ENCODE results near the gene PGBD4.
A peak's percentile ranks its signal among the peaks of the same experiment; 100 is the strongest.

Gene PGBD4

DNA sequence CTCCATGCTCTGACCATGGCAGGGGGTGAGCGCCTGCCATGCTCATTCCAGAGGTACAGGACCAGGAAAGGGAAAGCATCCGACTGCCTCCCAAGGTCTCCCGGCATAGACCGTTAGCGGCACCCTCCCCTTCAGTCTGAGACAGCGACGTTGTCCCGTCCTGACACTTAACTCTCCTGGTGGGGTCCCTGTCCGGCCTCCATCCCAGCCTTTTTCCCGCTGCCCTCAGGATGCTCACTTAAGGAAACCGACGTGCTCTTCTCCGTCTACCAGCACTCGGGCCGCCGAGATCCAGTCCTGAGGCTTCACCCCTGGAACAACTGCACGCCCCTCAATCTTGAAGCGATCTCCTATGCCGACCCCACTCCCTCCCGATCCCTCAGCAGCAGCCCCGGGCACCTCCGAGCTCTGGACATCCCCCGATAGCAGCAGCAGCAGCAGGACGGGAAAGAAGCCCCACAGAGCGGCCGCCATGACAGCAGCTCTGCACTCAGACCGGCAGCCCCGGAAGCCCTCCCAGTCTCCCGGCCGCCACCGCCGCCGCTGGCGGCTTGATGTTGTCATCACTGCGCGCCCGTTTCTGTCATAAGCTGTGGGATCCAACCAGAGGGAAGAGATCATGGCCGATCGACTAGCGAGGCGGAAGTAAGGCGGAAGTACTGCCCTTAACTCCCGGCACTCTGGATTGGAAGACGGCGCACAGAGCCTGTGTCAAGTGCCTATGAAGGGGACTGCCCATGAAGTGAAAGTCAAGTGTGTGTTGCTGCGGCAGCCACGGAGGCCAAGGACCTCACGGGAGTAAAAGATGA, at the start of gene PGBD4, which contains the start of gene EMC7:
Gene PGBD4 (plus strand): TSS at position 718 of the 809 bp plus-strand sequence. CDS start 449 bp downstream, outside the sequence.
Gene EMC7 (minus strand): TSS at position 497 of the 809 bp plus-strand sequence. CDS start 23 bp downstream, at position 474.
- TF ChIP-seq Cebpa-rat (IDR thresholded peaks at IDR 0.05): no peak
- peaks cover 26% of the 10 kb centered on the region for H3K4me1 ChIP-seq
- H3K4me3 ChIP-seq: peak within 1 kb of the TSS; percentile 95
- peak within 1 kb of the TSS; percentile 91 for H3K9ac ChIP-seq
- H3K4me2 ChIP-seq: peak within 1 kb of the TSS; percentile 82
- H4K20me1 ChIP-seq: peaks cover 14% of the 10 kb centered on the region; the same call in 1 of the 2 replicates
- no peaks in the 10 kb centered on the region for H3K27me3 ChIP-seq
- peaks cover 16% of the 10 kb centered on the region; the same call in 1 of the 2 replicates for H3K9me3 ChIP-seq
- peak within 1 kb of the TSS; percentile 84 for H3K27ac ChIP-seq
- 0 out of 2 replicates have a peak, but pooled peaks cover 14% of the 10 kb centered on the region for H3K36me3 ChIP-seq

DNA sequence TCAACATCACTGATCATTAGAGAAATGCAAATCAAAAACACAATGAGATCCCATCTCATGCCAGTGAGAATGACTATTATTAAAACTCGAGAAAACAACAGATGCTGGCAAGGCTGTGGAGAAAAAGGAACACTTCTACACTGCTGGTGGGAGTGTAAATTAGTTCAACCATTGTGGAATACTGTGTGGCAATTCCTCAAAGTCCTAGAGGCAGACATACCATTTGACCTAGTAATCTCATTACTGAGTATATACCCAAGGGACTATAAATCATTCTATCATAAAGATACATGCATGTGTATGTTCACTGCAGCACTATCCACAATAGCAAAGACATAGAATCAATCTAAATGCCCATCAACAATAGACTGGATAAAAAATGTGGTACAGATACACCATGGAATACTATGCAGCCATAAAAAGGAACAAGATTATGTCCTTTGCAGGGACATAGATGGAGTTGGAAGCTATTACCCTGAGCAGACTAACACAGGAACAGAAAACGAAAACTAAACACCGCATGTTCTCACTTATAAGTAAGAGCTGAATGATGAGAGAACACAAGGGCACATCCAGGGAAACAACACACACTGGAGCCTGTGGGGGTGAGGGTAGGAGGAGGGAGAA, 47.7 kb upstream of the PGBD4 start:
- Histone ChIP-seq H3K4me2 (no peak overlapping the region), H3K27ac (no peak overlapping the region), H3K27me3 (no peaks in the 10 kb centered on the region), H3K4me3 (no peak overlapping the region), H3K36me3 (no peaks in the 10 kb centered on the region), H3K4me1 (no peaks in the 10 kb centered on the region), H3K9me3 (peaks cover 29% of the 10 kb centered on the region), H3K9ac (no peak overlapping the region), H4K20me1 (no peaks in the 10 kb centered on the region)
- TF ChIP-seq Cebpa-rat (IDR thresholded peaks at IDR 0.05): no peak

DNA sequence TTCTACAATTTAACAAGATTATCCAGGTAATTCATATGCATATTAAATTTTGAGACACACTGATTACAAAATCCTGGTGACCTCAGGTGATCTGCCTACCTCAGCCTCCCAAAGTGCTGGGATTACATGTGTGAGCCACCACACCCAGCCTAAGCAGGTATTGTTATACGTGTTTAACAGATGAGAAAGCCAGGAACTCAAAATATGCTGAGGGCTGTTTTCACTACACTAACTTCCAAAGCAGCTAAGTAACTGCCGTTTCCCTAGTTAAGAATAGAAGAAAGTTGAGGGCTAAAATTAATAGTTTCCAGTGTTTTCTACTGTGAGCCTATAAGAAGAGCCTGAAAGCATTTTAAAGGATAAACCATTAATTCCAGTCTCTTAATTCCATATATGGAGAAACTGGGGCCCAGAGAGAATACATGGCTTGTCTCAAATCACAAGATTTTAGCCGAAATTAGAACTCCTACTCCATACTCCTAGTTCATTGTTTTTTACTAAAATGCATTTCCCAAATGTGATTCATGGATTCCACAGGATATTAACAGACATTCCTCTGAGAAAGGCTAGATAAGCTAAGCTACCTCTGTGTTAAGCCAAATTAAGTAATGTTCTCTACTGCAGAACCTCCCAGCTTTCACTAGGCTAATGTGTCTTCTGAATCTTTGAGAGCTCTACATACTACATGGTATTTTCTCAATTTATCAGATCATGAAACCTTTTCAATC, 45.9 kb upstream of the PGBD4 start:
- H3K4me1 ChIP-seq: no peaks in the 10 kb centered on the region
- no peak overlapping the region for H3K27ac ChIP-seq
- H3K36me3 ChIP-seq: no peaks in the 10 kb centered on the region
- H3K9ac ChIP-seq: no peak overlapping the region
- TF ChIP-seq Cebpa-rat (IDR thresholded peaks at IDR 0.05): no peak
- H3K4me3 ChIP-seq: no peak overlapping the region
- no peaks in the 10 kb centered on the region for H4K20me1 ChIP-seq
- H3K4me2 ChIP-seq: no peak overlapping the region
- H3K9me3 ChIP-seq: peaks cover 11% of the 10 kb centered on the region
- no peaks in the 10 kb centered on the region for H3K27me3 ChIP-seq

DNA sequence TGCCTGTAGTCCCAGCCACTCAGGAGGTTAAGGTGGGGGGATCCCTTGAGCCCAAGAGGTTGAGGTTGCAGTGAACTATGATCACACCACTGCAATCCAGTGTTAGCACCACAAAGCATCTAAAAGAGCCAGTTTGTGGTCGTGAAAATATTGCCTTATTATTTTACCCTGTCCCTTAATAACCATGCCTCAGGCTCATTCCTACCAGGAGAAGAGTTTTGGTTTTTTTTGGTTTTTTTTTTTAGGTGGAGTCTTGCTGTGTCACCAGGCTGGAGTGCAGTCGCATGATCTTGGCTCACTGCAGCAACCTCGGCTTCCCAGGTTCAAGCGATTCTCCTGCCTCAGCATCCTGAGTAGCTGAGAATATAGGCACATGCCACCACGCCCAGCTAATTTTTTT, 45.0 kb upstream of the PGBD4 start:
- Histone ChIP-seq H3K27me3 (no peaks in the 10 kb centered on the region), H3K4me3 (no peak overlapping the region), H4K20me1 (no peaks in the 10 kb centered on the region), H3K4me2 (no peak overlapping the region), H3K9me3 (peaks cover 2% of the 10 kb centered on the region; the same call in 1 of the 2 replicates), H3K9ac (no peak overlapping the region), H3K36me3 (no peaks in the 10 kb centered on the region), H3K4me1 (no peaks in the 10 kb centered on the region), H3K27ac (no peak overlapping the region)
- no peak for TF ChIP-seq Cebpa-rat (IDR thresholded peaks at IDR 0.05)

DNA sequence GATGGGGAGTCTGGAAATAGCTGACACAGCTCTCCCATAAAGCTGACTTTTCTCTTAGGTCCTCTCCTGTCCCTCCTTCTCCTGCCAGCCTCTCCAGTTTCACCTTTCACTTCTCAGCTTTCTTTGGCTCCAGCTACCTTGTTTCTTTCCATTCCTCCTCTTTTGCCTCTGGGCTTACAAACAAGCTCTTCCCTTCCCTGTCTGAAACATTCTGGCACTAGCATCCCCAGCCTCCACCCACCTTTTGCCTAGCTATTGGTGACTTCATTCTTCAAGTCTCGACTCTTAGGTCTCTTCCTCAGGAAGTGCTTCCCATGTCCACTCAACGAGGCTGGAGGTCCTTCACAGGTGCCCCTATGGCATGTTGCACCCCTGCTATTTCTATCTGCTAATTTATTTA, 42.4 kb upstream of the PGBD4 start:
- H3K9me3 ChIP-seq: no peaks in the 10 kb centered on the region
- peaks cover 7% of the 10 kb centered on the region for H3K4me1 ChIP-seq
- no peaks in the 10 kb centered on the region for H3K27me3 ChIP-seq
- no peaks in the 10 kb centered on the region for H4K20me1 ChIP-seq
- no peak for TF ChIP-seq Cebpa-rat (IDR thresholded peaks at IDR 0.05)
- H3K36me3 ChIP-seq: no peaks in the 10 kb centered on the region
- no peak overlapping the region for H3K9ac ChIP-seq
- H3K4me2 ChIP-seq: no peak overlapping the region
- H3K27ac ChIP-seq: no peak overlapping the region
- H3K4me3 ChIP-seq: no peak overlapping the region

DNA sequence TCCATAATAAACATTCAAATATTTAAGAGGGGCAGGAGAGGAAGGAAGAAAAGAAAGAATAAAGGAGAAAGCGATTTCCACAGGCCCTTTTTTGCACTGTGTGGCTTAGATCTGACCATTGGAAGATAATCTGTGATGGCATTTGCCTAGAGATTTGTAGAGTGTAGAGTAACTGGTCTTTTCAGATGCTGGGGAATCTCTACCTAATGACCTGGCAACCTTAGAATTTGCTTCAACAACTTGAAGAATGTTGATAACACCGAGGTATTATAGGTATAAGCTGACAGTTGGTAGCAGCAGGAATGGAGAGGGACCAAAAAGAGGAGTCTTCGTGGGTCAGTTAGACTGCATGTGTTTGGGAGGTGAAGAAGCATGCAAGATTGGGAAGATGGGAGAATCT, 41.9 kb upstream of the PGBD4 start:
- no peak overlapping the region for H3K9ac ChIP-seq
- no peak overlapping the region for H3K4me2 ChIP-seq
- TF ChIP-seq Cebpa-rat (IDR thresholded peaks at IDR 0.05): no peak
- no peaks in the 10 kb centered on the region for H4K20me1 ChIP-seq
- no peaks in the 10 kb centered on the region for H3K36me3 ChIP-seq
- no peaks in the 10 kb centered on the region for H3K9me3 ChIP-seq
- H3K4me1 ChIP-seq: peaks cover 12% of the 10 kb centered on the region
- H3K27me3 ChIP-seq: no peaks in the 10 kb centered on the region
- H3K4me3 ChIP-seq: no peak overlapping the region
- no peak overlapping the region for H3K27ac ChIP-seq

DNA sequence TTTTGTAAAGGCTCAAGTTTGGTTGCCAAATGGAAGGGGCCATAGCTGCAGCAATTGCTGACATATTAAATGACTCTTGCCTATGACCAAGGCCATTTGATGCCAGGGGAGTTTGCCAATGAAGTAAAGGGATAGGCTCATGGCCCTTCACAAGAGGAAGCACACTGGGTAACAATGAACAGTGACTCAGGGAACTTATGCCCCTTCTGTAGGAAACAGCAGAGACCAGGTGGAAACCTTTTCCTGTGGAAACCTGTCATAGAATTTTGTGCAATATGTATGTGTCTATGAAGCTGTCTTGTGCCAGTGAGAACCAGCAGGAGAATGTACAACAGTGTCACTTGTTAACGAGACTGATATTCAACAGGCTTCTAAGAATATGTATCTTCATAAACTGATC, 37.4 kb upstream of the PGBD4 start:
- TF ChIP-seq Cebpa-rat (IDR thresholded peaks at IDR 0.05): no peak
- Histone ChIP-seq H3K9me3 (no peaks in the 10 kb centered on the region), H4K20me1 (no peaks in the 10 kb centered on the region), H3K9ac (no peak overlapping the region), H3K27me3 (no peaks in the 10 kb centered on the region), H3K4me3 (no peak overlapping the region), H3K4me2 (peak overlapping the region; percentile 55), H3K36me3 (no peaks in the 10 kb centered on the region), H3K4me1 (peaks cover 21% of the 10 kb centered on the region), H3K27ac (no peak overlapping the region)

DNA sequence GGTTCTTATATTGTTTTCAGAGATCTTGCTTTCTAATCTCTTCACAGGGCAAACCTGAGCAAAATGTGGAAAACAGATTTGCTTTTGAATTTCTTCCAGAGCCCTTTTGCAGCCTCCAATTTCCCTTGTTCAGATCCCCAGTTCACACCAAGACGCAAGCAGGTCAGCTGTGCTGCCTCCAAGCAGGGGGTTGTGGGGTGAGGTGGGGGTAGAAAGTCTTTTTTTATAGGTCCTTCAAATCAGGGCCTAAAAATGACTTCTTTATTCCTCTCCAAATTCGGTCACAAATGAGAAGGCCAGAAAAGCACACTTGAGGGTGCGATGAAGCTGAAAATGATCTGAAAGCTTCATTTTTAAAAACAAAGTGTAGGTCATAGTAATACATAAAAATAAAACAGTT, 36.6 kb upstream of the PGBD4 start:
- H3K9ac ChIP-seq: peak overlapping the region; percentile 62
- peak overlapping the region; percentile 55 for H3K4me2 ChIP-seq
- no peaks in the 10 kb centered on the region for H3K9me3 ChIP-seq
- H3K4me3 ChIP-seq: no peak overlapping the region
- H3K27me3 ChIP-seq: no peaks in the 10 kb centered on the region
- H3K4me1 ChIP-seq: peaks cover 21% of the 10 kb centered on the region
- no peaks in the 10 kb centered on the region for H3K36me3 ChIP-seq
- H3K27ac ChIP-seq: peak overlapping the region; percentile 48; the same call in 1 of the 2 replicates
- no peak for TF ChIP-seq Cebpa-rat (IDR thresholded peaks at IDR 0.05)
- H4K20me1 ChIP-seq: no peaks in the 10 kb centered on the region

DNA sequence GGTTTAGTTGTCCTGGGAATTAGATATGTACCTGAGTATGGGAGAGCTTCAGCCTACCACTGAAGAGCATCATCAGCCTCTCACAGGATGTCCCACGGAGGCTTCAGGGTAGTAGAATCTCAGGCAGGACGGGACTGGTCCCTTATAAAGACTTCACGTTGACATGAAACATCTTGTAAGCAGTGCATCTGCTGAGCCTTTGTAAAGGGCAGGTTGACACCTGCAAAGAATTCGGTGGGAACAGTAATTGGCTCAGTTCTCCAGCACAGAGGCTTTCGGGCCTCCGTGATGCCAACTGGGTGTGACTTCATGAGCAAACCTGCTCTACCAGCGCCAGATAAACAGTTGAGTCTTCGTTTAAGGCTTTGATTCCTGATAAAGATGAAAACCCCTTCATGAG, 35.9 kb upstream of the PGBD4 start:
- Histone ChIP-seq H3K4me2 (peak overlapping the region; percentile 55), H3K36me3 (no peaks in the 10 kb centered on the region), H3K27me3 (no peaks in the 10 kb centered on the region), H3K4me1 (peaks cover 21% of the 10 kb centered on the region), H3K9me3 (no peaks in the 10 kb centered on the region), H3K9ac (no peak overlapping the region), H3K27ac (no peak overlapping the region), H3K4me3 (no peak overlapping the region), H4K20me1 (no peaks in the 10 kb centered on the region)
- TF ChIP-seq Cebpa-rat (IDR thresholded peaks at IDR 0.05): no peak
